CD4-positive, alpha-beta T cell treated with Interleukin-17A for 4 hours (primary cell): Measurements from ENCODE around the gene KLHL14.
"Not testable (repeated sequence)": the region's sequence is repeated elsewhere in the genome, so short reads cannot be mapped to it uniquely, and the experiment has no call there.

Experiments
- DNase-seq: peaks from one replicate; pipeline ENCODE4 v3.0.0-alpha.2; 2020; ENCODE audit warnings: mixed read lengths

KLHL14 gene

DNA sequence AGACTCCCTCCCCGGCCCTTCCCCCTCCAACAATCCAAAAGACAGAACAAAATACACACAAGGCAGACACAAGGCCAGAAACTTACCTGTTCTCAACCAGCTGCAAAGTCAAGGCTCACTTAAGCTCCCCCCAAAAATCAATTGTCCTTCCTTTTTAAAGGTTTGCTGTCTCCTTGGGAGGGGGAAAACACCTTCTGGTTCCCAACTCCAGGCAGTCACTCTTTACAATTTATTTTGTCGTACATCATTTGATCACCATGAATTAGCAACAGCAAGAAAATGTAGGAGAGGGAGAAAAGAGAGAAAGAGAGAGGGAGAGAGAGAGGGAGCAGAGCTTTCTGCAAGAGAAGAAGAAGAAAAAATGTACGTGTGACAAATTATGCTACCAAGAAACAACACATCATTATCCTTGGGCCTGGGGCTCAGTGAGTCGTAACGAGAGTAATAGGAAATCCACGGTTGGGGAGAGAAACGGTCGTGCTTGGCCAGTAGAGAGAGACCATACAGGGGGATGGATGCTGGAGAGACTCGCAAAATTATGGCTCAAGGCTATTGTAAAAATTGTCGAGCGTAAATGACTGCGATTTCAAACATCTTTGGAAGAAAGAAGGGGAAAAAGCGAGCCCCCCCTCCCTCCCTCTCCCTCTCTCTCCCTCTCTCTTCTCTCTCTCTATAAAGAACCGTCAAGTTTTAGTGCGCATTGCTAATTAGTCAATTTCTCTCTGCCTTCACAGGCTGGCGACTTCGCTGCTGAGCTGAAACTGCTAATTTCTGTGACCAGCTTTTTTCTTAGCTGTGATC is at the start of gene KLHL14:
KLHL14 (minus strand) TSS at position 443 of the 801 bp plus-strand sequence. CDS start 2,432 bp downstream, outside the sequence.
- no peak for DNase-seq

DNA sequence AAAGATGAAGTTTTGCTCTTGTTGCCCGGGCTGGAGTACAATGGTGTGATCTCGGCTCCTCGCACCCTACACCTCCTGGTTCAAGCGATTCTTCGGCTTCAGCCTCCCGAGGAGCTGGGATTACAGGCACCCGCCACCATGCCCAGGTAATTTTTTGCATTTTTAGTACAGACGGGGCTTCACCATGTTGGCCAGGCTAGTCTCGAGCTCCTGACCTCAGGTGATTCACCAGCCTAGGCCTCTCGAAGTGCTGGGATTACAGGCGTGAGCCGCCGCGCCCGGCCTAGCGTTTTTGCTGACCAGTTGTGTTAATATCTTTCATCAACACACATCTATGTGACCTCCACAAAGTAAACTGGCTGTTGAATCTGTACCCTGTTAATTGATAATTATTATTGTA is 49.4 kb upstream of the KLHL14 start:
- no peak for DNase-seq

- DNase-seq = no peak
These were observed 43.1 kb upstream of the KLHL14 start for GRCh38 chr18:32815881-32816280.

- no peak for DNase-seq
These were observed 39.5 kb upstream of the KLHL14 start for GRCh38 chr18:32812342-32812741.

DNA sequence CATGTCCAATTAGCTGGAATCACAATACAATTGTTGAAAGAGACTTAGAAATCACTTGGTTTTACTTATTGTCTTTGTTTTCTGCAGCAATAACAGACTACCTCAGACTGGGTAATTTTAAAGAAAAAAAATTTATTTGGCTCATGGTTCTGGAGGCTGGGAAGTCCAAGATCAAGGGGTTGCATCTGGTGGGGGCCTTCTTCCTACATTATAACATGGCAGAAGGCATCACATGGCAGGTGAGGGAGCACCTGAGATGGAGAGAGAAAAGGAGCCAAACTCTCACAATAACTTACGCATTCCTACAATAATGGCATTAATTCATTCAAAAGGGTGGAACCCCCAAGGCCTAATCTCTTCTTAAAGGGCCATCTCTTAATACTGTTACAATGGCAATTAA is 37.5 kb upstream of the KLHL14 start:
- no peak for DNase-seq

DNA sequence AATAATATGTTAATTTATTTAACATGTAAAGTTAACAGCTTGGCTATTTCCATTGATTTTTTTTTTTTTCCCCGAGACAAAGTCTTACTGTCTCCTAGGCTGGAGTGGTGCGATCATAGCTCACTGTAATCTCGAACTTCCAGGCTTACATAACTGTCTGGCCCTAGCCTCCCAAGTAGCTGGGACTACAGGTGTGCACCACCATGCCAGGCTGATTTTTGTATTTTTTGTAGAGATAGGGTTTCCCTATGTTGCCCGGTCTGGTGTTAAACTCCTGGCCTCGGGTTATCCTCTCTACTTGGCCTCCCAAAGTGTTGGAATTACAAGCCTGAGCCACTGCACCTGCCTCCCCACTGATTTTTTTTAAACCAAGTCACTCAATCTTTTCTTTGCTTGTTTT is 32.5 kb upstream of the KLHL14 start:
- DNase-seq = no peak

DNA sequence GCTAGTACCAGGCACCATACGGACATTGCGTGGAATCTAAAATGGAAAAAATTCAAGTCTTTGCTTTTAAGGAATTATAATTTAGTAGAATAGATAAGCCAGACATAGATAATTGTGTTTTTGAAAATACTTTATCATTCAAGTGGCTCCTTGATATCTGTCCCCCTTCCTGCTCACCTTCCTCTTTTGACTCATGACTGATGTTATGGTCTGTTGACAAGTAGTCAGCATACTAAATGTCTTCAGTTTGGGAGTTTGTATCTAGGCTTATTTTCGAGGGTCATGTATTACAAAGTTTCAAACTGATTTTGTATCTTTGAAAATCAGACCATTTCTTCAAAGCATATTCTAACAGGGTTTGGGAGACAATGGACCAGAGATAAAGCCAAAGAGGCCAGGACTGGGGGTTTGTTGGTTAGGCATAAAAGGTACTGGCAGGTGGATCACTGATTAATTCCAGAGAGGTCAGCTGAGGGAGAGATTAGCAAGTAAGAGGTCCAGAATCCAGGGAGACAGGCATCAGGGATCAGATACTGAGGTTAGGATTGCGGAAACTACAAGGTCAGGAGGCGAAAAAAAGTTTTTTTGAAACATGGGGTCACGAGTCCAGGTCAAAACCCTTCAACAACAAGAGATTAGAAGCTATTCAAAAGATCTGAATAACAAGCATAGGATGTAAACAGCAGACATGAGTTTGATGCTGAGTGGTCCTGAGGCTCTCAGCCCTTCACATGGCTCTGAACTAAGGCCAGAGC is 31.5 kb upstream of the KLHL14 start:
- DNase-seq = no peak

DNA sequence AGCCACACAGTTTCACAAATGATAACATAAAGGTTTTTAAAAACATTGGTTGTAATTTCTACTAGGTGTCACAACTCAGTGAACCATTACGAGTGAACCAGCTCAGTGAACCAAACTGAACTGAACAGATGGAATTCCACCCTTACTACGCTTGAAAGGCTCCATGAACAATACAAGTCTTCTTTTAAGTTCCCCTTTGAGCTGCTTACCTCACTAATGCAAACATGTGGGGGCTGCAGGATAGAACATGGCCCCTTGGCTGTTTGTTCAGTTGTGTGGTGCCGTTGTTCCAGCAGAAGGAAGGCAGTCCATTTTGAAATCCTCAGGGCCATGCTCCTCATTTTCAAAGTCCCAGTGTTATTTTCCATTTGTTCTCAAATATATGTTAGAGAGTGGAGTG is 30.7 kb upstream of the KLHL14 start:
- no peak for DNase-seq

- no peak for DNase-seq
These were observed 30.0 kb upstream of the KLHL14 start for GRCh38 chr18:32802591-32803451.

GRCh38 chr18:32801228-32801627 is 28.4 kb upstream of the KLHL14 start:
- no peak for DNase-seq

- no peak for DNase-seq
These were observed 25.6 kb upstream of the KLHL14 start for GRCh38 chr18:32798209-32798960.

DNA sequence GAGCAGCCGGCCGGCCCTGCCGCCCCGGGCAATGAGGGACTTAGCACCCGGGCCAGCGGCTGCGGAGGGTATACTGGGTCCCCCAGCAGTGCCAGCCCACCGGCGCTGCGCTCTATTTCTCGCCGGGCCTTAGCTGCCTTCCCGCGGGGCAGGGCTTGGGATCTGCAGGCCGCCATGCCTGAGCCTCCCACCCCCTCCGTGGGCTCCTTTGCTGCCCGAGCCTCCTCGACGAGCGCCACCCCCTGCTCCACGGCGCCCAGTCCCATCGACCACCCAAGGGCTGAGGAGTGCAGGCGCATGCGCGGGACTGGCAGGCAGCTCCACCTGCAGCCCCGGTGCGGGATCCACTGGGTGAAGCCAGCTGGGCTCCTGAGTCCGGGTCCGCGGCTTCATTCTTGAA is 21.8 kb upstream of the KLHL14 start:
- not testable (repeated sequence) for DNase-seq

DNA sequence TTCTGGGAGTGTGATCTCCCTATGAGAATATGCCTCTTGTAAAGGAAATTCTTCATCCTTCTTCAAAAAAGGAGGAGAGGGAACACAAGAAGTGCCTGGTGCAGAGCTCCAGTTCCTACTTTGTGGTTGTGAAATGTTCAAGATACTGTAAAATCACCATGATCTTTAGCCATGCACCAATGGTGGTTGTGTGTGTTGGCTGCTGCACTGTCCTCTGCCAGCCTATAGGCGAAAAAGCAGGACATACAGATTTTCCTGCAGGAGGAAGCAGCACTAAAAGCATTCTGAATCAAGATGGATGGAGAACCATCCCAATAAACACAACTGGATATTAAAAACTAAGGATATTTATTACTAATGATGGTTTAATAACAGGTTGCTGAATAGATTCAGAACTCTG is 6.2 kb upstream of the KLHL14 start:
- no peak for DNase-seq

DNA sequence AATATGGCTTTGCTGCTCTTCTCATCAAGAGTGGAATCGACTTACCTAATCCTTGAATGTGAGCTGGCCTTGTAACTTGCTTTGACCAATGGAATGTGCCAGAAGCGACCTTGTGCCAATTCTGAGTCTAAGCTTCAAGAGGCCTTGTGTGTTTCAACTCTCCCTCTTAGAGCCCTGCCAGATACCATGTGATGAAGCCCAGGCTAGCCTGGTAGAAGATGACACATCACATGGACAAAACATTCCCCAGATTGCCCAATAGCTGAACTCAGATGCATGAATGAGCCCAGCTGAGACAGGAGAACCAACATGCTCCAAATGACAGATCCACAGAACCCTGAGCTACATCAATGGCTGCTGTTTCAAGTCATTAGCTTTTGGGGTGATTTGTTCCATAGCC is 4.2 kb upstream of the KLHL14 start:
- no peak for DNase-seq

GRCh38 chr18:32776561-32776960 is 3.7 kb upstream of the KLHL14 start:
- DNase-seq = no peak

DNA sequence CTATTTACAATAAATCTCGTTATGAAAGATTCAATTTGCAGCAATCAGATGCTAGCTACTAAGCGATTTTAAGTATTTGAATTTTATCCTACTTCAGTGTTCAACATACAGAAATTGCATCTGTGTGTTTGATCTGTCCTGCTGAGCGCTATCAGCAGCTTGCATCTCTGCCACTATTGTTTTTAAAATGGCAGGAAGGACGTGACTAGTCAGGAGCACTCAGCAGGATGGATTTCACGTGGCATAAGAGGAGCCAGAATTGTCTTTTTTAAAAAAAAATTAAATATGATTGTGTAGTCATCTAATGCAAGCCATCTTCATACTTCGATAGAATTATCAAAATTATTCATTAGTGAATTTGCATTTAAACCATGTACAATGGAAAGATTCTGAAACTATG is 2.8 kb upstream of the KLHL14 start:
- DNase-seq = no peak

DNA sequence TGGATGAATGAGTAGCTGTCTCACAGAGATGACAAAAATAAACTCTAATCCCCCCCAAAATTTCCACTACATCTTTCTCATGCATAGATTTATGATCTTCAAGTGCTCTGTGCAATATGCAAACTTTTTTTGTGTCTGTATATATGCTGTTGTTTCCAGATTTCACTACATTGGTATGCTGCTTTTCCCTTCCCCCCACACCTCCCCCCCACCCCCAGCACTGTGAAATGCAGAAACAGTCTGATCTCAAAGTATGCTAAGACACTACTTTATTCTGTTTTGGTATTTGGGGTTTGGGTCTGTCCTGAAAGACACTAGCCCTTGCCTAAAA is 524 bp upstream of the KLHL14 start:
- DNase-seq = no peak

DNA sequence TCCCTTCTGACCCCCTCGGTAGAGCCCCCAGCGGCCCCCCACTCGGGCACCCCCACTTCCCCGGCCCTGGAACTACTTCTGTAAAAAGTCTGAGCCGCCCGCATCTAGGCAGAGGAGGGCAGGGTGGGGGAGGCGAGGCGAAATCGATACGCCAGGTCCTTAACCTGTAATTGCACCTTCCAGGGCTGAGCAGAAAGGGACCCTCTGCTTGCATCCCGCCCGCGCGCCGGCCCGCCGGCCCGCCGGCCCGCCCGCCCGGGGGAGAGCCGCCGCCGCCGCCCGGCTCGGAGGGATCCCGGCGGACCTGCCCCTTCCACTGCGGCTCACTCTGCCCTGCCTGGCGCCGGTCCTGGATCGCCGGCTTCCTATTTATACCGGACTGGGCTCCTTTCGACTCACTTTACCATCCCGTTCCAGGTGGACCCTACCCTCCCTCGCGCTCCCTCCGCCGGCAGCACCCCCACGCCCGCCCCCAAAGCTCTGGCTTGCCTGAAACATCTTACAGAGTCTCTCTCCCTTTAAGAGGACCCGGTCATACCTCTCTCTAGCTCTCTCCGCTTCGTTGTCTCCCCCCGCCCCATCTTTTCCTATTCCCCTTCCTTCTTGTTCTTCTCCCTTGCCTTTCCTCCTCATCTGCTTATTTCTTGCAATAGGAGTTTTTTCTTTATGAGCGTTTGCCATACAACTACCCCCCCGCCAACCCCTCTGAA is 797 bp downstream of the KLHL14 start:
- no peak for DNase-seq

- no peak for DNase-seq
These were observed 1.6 kb downstream of the KLHL14 start for GRCh38 chr18:32771169-32771751.

DNA sequence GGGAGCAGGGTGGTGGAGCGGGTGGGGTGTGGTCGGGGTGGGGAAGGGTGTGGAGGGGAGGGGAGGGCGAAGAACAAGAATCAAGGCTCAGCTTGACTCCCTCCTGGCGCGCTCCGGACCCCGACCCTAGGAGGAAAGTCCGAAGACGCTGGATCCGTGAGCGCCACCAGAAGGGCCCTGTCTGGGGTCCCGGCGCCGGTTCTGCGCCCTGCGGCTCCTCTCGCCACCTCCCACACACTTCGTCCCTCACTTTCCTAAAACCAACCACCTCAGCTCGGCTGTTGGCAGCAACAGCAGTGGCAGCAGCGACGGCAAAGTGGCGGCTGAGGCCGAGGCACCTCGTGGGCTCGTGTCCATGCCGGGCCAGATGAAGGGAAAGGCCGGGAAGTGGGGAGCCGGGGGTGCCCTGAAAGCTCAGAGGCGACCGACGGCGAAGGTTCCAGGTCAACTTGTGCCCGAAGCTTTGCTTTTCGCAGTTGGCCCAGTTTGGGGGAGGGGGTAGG is 2.1 kb downstream of the KLHL14 start:
- DNase-seq = no peak

GRCh38 chr18:32770054-32770665 is 2.7 kb downstream of the KLHL14 start:
- DNase-seq = no peak
